Stimulated activated CD8-positive, alpha-beta memory T cell treated with anti-CD3 and anti-CD28 coated beads, Interleukin-12 subunit alpha, Interleukin-12 subunit beta, amount 100 ng/mL, for 4 hours (primary cell): Measurements from ENCODE around the gene ARL10.

ENCODE experiments used
- DNase-seq: peaks from one replicate; pipeline ENCODE4 v3.0.0-alpha.2; 2020; ENCODE audit warnings: low read depth

Gene ARL10

DNA sequence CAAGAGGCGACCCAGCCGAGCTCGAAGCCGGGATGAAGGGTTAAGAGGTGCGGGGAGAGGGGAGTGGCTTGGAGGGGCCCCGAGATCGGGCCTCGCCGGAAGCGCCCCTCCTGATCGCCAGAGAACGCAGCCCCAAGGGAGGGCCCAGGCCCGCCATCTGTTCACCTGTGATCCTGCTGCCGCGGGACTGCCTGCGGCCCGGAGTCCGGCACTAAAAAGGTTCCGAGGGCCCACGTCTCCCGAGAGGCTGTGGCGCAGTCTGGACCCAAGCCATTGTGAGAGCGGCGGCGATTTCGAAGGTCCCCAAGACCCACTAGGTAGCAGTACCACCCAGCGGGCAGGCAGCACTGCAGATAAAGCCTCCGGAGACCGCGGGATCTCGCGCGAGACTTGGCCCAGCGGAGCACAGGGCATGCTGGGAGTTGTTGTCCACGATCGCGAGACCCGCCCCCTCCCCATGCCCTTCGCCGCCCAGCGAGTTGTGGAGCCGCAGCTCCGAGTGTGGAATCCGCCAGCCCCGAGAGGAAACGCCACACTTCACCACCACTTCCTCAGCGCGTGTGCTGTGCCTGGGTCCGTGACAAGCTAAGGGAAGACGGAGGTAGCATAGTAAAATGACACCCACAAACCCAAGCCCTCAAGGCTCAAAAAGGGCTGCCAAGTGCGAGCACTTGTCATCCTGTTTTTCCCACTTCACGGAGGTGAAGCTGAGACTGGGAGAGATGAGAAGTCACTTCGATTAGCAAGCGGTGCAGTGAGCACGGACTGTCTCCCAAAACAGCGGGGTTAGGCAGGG is 3.7 kb upstream of the ARL10 start, which contains the start of gene KIAA1191:
TSS of gene KIAA1191 (minus strand) at position 328 of the 796 bp plus-strand sequence. CDS start 2,256 bp downstream, outside the sequence.
- peak; percentile 86 for DNase-seq

DNA sequence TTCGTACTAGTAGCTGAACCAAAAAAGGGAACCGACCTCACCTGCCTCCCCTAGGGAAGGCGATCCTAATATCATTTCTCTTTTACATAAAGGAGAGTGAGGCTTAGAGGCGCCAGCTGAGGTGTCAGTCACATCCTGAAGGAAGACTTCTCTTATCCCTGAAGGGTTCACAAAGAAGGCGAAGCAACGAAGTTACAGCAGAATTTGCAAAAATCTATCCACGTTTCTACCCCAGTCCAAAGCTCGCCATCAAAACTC is 3.1 kb upstream of the ARL10 start:
- DNase-seq = no peak

DNA sequence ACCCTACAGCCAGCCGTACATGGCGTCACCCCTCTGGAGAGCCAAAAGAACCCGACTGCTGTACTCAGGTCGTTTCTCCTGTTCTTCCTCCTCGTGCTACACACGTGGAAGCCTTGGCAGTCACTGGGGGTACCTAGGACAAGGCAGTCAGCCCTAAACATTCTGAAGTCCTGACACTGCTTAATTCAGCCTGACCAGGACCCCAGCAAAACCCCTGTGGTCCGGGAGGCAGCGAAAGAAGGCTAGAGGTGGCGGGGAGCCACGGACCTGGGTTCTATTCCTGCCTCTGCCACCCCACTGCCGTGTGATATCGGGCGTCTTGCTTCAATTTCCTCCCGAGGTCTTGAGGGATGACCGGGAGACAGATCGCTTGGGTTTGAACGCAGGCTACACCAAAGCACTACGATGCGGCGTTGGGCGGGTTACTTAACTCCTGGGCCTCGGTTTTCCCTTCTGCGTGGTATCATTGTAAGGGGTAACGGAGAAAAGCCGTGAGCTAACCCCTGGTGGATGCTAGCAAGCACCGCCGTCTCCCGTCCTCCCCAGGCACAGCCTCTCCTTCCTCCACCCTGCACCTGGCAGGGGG is 429 bp upstream of the ARL10 start:
- DNase-seq = no peak

DNA sequence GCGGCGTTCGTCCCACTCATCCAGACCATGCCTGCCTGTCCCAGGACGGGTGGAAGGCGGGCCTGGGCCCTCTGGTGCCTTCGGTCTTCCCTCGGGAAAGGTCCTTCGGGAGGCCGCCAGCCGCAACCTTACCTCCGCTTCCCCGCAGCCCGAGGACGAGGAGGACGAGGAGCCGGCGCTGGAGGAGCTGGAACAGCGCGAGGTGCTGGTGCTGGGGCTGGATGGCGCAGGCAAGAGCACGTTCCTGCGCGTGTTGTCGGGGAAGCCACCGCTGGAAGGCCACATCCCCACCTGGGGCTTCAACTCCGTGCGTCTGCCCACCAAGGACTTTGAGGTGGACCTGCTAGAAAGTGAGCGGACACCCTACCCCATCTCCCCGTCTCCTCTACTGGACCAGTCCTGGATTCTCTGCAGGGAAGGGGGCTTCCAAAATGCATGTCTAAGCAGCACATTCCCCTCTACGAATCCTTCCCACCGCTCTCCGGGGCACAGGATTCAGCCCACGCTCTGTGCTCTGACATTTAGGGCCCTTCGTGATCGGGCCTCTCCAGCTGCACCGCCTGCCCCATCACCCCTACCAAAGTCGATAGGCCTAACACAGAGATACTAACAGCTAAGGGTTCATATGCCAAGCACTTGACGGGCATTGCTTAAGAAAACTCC is 1.1 kb downstream of the ARL10 start:
- DNase-seq = no peak

DNA sequence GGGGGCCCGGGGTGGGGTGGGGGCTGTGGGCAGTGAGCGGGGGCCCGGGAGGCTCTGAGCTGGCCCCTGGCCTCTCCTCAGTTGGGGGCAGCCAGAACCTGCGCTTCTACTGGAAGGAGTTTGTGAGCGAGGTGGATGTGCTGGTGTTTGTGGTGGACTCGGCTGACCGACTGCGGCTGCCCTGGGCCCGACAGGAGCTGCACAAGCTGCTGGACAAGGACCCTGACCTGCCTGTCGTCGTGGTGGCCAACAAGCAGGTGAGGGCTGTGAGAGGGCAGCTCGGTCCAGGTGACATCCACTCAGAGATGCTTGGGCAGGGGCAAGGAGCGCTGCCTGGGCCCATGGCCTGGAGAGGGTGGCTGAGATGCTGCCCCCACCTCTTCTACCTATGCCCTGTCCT is 3.4 kb downstream of the ARL10 start:
- DNase-seq = no peak

DNA sequence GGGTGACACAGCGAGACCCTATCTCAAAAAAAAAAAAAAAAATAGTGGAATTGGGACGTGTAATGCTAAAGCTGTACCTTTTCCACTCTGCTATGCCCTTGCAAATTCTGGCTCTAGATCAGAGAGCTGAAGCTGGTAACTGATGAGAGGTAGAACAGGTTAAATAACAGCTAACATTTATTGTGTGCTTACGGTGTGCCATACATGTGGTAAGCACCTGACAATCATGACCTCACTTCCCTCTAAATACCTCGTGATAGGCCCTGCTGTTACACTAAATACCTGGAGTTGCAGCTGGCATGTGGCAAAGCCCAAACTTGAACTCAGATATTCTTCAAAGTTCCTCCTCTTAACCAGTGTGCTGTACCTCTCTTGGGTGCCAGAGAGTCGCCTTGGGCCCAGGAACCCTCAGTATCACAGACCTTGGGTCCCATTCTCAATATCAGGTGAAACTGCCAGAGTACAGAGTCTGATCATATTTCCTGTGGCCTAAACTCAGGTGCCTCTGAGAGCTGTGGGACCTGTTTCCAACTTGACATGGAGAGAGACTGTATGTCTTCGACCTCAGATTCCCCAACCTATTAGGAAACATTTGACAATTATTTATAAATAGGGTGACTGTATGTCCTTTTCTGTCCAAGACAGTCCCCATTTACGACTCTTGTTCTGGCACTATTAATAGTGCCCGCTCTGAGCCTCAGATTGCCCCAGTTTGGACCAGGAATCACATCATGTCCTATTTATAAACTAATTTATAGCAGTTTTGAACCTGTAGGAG is 4.8 kb downstream of the ARL10 start:
- no peak for DNase-seq

DNA sequence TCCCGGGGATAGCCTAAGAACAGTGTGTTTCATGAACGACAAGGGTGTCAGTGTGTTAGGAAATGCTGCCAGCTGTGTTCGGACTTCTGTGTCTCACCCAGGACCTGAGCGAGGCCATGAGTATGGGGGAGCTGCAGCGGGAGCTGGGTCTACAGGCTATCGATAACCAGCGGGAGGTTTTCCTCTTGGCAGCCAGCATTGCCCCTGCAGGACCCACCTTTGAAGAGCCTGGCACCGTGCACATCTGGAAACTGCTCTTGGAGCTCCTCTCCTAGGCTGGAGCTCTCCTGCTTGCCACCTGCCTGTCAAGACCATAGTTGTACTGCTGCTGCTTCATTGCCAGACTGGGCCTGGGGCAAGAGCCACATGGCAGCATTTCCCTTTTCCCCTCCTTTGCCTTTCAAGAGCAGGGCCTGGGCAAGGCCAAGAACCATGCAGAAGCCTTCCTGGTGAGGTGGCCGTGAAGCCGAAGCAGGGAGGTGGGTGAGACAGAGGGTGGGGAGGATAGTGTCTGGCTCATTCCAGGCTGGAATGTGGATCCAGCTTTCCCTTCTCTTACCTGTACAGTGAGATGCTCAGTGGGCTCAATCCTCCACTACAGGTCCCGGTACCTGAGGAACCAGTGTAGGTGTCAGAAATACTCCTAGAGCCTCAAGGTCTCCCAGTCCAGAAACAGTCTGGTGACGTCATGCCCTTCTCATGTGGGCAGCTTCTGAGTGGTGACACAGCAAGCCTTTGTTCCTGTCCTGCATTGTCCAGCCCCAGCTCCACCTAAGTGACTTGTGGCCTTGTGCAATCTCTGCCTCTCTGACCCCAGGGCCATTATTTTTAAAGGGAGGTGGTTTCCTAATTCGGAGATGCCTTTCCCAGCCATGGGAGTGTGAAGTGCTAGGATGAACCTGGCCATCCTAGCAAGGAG is 6.6 kb downstream of the ARL10 start:
- DNase-seq = no peak

DNA sequence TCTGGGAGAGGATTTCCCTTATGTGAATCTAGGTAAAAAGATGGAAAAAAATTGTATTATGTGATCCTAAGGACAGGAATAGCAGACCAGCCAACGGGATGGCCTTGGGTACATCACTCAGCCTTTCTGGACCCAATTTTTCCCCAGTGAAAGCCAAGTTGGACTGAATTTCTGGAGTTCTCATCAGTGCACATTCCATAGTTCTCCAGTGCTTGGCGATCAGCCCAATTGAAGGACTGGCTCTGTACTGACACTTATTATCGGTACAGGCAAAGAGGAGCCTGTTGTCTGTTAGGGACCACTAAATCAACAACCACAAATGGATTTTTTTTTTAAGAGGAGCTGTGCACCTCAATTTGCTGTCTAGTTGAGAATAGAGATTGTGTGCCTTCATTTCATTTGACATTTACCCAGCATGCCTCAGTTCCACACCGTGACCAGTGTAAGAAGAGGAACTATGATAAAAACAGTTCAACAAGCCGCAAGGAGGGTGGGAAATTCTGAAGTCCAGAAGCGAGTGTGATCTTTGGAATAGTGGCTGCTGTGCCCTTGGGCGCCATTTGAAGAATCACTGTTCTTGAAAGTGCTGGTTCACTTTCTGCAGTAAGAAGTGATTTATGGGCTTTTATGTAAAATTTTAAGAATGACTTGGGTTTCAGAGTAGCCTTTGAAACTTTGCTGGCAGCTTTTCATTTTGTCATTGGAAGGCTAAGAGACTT is 8.0 kb downstream of the ARL10 start:
- DNase-seq = no peak

DNA sequence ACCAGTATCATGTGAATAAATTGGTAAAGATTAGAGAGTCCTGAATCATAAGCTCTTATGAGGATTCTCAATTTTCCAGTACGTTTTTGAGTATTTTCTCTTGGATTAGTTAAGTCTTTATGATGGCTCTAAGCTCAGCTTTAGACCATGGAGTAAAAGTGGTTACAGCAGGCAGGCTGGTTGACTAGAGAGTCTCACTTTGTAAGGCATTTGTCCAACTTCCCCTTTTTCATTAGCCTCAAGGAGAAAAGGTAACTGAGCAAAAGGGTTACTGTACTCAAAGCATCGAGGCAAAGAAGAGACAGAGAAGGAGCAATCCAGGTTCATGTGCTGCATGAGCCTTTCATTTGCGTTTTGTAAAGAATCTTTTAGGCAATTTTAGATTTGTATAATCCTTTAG is 14.6 kb downstream of the ARL10 start:
- no peak for DNase-seq

DNA sequence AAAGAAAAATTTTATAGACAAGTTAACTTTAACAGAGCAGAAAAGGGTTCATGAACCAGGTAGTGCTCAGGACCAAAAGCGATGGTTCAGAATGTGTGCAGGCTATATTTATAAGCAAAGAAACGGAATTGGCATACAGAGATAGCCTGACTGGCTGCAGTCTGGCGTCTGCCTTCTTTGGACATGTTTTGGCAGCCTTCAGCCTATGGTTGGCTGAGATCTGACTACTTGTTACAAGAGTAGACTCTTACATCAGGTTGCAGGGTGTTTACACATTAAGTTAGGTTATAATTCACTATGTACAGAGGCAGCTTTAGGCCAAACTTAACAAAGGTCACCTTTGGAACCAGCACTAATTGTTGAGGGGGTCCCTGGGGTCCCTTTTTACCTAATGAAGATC is 16.1 kb downstream of the ARL10 start:
- no peak for DNase-seq

DNA sequence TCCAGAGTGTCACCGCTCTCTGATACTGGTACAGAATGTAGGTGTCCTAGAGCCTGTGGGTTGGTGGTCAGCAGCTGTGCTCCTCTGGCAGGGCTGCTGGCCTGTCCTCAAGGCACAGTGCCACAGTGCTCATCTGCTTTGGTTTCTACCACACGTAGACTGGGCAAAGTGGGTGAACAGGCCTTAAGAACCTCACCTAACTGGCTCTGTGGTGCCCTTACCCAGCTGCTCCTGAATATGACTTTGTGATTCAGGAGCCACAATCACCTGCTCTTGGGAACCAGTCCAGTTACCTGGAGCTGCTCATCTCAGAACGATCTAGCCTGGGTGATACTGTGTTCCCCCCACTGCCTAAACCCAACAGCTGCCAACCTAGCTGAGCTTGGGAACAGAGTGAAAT is 16.7 kb downstream of the ARL10 start:
- DNase-seq = no peak

DNA sequence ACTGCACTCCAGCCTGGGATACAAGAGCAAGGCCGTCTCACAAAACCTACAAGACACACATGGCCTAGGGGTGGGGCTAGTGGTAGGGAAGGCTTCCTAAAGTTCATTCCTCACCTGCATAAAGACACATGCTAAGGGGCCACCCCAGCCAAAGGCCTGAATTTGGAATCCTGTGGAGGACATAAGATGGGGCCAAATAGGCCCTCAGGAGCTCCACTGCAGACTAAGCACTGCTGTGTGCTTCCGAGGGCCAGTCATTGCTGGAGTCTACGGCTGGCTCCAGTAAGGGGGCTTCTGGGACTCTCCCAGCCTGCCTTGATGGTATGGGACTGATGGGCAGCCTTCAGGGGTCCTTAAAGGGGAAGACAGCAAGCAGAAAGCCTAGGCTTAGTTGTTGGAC is 17.4 kb downstream of the ARL10 start:
- DNase-seq = no peak

DNA sequence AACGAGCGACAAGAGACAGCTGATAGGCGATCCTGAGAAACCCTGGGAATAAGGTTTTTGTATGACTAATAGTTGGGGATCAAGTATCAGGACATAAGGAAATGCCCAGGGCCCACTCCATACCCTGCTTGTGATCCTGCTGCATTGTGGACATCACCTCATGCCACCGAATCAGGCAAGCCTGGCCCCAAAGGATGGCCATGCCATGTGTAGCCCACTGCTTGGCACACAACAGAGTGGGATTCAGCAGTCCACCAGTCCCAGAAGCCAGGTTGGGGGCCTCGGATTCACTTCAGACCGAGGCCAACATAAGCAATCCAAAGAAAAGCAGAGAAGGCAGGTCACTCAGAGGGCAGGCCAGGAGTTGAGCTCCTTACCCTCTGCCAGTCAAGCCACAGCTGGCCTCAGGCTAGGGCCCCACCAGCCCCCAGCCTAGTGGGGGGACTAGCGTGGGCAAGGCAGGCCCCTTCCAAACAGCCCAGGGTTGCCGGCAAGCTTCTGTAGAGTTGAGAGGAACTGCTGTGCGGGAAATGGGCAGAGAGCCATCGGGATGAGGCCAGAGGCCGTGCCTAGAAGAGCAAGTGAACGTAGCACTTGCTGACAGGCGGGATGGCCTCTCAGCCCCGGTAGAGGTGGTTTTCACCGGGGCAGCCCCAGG is 18.1 kb downstream of the ARL10 start:
- no peak for DNase-seq

DNA sequence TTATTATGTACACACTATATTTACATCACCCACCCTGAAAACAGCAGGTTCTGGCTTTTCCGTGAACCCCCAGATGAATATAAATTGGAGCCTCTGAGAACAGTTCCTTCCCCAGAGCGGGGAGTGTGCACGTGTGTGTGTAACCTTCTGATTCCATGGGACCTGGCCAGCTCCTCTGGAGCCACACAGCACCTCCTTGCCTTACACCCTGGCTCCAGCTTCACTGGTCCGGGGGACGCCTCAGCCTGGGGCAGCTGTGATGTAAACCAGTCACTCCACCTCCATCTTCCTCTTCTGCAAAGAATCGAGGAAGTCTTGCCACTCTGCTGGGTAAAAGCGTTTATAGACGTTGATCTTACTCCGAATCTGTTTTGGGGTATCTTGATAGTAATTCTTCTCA is 18.7 kb downstream of the ARL10 start:
- no peak for DNase-seq

DNA sequence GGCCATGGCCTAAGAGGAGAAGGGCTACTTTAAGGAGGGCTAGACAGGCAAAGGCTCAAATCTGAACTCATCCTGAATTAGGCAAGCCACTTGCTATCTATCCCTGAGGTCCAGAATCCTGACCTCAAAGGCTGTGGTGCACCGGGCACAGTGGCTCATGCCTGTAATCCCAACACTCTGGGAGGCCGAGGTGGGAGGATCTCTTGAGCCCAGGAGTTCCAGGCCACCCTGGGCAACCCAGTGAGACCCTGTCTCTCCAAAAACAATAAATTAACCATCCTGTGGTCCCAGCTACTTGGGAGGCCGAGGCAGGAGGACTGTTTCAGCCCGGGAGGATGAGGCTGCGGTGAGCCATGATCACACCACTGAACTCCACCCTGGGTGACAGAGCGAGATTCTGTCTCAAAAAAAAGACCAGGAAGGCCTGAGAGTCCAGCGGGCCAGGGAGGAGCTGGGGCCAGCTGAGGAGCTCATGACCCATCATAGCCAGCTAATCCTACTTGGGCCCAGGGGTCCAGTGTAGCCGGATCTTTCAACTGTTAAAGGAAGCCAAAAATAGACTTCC is 19.2 kb downstream of the ARL10 start:
- no peak for DNase-seq

DNA sequence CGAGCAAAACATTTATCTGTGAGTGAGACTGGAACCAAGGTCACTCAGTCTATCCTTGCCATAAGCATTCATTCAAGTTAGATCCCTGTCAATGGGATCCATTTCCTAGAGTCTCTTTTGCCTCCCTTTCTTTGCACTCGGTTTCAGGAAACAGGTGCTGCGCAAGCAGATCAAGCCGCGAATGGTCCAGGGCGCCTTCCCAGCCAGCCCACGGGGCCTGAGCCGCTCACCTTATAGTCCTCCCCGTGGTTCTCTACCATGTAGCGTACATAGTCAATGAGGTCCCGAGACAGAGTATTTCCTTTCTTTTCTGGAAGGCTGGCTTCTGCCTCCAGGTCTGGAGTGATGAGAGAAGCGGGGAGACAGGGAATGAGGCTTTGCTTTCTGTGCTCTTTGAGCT is 19.7 kb downstream of the ARL10 start:
- DNase-seq = no peak

DNA sequence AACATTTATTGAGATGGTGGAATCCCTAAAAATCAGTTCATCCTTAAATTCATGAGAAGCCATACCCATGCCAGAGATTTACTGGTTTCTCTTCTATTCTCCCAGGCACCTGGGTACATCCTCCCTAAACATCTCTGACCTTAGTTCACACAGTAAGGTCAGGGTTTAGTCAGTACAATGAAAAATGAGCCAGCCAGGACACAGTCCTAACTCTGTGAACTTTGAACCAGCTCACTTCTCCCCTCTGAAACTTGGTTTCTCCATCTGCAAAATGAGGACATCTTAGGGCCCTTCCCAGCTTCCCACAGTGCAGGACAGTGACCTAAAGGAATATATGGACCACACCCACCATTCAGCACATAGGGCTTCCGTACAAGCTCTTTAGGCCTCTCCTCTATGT is 21.2 kb downstream of the ARL10 start:
- DNase-seq = no peak

DNA sequence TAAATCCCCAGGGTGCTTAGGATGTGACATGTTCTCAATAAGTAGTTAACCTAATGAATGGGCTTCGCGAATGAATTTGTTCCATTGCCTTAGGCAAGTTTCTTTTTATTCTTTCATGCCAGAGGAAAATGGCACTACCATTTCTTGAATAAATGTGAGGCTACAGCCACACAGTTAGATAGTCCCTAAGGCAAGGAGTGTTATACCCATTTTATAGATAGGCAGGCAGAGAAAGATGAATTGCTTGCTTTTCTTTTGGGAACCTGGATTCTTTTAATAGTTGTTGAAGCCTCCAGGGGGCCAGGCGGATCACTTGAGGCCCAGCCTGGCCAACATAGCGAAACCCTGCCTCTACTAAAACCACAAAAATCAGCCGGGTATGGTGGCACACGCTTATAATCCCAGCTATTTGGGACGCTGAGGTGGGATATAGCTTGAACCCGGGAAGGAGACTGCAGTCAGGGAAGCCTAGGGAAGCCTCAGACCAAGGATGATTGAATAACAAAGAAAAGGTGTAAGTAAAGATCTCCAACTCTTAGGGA is 22.2 kb downstream of the ARL10 start:
- no peak for DNase-seq

DNA sequence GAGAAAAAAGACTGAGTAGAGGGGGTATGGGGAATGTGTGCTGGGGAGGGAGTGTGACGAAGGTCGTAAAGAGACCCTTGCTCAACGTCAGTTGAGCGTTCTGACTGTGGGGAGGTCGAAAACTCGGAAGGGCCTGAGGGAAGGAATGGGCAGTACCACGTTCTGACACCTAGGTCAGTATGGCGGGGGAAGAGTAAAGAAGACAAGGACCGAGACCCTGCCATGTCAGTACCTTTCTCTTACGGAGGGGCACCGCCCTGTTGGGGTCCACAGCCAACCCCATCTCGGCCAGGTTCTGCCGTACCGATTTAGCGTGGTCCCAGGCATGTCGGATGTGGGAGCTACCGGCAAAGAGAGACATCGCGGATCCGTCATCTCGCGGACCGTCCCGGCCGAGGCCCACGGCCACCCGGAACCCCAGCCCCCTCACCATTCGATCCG is 22.7 kb downstream of the ARL10 start:
- DNase-seq = no peak
